ENCODE measurements around the gene SPINK5.

DNA sequence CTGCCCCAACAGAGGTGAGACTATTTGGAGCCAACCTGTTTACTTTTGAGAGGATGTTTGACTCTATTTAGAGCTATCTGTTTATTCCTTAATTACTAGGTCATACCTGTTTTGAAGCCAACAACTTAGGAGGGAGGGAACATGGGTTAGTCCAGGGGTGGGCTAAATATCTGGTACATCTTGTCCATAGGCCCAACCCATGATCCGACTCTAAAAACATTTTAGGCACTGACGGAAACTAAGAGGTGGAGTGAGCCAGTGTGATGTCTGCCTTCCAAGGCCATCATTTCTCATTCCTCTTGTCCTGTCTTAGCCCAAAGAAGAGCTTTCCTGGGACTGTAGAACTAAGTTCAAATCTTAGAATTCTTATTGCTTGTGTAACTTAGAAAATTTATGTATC is 8.4 kb downstream of the SPINK5 start:
- TF ChIP-seq, protein P1, sequence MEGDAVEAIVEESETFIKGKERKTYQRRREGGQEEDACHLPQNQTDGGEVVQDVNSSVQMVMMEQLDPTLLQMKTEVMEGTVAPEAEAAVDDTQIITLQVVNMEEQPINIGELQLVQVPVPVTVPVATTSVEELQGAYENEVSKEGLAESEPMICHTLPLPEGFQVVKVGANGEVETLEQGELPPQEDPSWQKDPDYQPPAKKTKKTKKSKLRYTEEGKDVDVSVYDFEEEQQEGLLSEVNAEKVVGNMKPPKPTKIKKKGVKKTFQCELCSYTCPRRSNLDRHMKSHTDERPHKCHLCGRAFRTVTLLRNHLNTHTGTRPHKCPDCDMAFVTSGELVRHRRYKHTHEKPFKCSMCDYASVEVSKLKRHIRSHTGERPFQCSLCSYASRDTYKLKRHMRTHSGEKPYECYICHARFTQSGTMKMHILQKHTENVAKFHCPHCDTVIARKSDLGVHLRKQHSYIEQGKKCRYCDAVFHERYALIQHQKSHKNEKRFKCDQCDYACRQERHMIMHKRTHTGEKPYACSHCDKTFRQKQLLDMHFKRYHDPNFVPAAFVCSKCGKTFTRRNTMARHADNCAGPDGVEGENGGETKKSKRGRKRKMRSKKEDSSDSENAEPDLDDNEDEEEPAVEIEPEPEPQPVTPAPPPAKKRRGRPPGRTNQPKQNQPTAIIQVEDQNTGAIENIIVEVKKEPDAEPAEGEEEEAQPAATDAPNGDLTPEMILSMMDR (IDR thresholded peaks at IDR 0.05): no peak
- no peak for TF ChIP-seq POLR2A (IDR thresholded peaks at IDR 0.05)

Data from thyroid gland (tissue), 4 donors.